Neural cell (in vitro differentiated cells): Measurements from ENCODE around the gene ATAD3C.

Experiments used
- EZH2 ChIP-seq: fragments of 200-600, 300-800 bp; shearing (Covaris generic), sonication (generic); IDR thresholded peaks from 2 replicates; pipeline ENCODE4 v1.6.1; 2014; ENCODE audit warnings: antibody characterized with exemption, low read length, borderline replicate concordance, mild to moderate bottlenecking; ENCODE audit not compliant: insufficient read depth, poor library complexity, severe bottlenecking
- RAD21 ChIP-seq: fragments of 450-650 bp; conservative IDR thresholded peaks from 2 replicates; pipeline ENCODE4 v1.6.1; 2014; ENCODE audit warnings: antibody characterized with exemption, mild to moderate bottlenecking, moderate library complexity
- TF ChIP-seq, protein P1 (sequence below): IDR thresholded peaks from 2 replicates; pipeline ENCODE4 v1.6.1; 2012; ENCODE audit warnings: borderline replicate concordance

GRCh38 chr1:1420654-1421141 is 28.8 kb upstream of the ATAD3C start:
- TF ChIP-seq, protein P1, sequence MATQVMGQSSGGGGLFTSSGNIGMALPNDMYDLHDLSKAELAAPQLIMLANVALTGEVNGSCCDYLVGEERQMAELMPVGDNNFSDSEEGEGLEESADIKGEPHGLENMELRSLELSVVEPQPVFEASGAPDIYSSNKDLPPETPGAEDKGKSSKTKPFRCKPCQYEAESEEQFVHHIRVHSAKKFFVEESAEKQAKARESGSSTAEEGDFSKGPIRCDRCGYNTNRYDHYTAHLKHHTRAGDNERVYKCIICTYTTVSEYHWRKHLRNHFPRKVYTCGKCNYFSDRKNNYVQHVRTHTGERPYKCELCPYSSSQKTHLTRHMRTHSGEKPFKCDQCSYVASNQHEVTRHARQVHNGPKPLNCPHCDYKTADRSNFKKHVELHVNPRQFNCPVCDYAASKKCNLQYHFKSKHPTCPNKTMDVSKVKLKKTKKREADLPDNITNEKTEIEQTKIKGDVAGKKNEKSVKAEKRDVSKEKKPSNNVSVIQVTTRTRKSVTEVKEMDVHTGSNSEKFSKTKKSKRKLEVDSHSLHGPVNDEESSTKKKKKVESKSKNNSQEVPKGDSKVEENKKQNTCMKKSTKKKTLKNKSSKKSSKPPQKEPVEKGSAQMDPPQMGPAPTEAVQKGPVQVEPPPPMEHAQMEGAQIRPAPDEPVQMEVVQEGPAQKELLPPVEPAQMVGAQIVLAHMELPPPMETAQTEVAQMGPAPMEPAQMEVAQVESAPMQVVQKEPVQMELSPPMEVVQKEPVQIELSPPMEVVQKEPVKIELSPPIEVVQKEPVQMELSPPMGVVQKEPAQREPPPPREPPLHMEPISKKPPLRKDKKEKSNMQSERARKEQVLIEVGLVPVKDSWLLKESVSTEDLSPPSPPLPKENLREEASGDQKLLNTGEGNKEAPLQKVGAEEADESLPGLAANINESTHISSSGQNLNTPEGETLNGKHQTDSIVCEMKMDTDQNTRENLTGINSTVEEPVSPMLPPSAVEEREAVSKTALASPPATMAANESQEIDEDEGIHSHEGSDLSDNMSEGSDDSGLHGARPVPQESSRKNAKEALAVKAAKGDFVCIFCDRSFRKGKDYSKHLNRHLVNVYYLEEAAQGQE: no peak
- no peak for TF ChIP-seq RAD21
- TF ChIP-seq EZH2: no peak
